Endothelial cell of umbilical vein (primary cell): ENCODE data around the gene DNTT. TPM values are rescaled to one million over a fixed set of nuclear protein-coding genes. Genes with fewer than 3 reads are reported as not detected.

ENCODE experiments used
- BruUV-seq: library from RNA; stranded (reverse); fragments of 400-500 nt; replicated peaks from 2 replicates; lab custom pipeline; 2021; lab: Mats Ljungman, UMichigan
- CTCF ChIA-PET: fragments of 300-600, 350-600 bp; sonication (Branson Sonifier 250); formaldehyde crosslinking; loops from one replicate; lab custom pipeline; 2021; ENCODE audit warnings: antibody characterized with exemption, inconsistent platforms; lab: Charles Lee
- POLR2A ChIA-PET: fragments of 300-600, 350-600 bp; sonication (Branson Sonifier 250); formaldehyde crosslinking; loops from one replicate; lab custom pipeline; 2021; ENCODE audit warnings: antibody characterized with exemption, inconsistent platforms; lab: Charles Lee
- DNase-seq: peaks from one replicate; pipeline ENCODE4 v3.0.0-alpha.2; 2011; ENCODE audit warnings: low read depth, low spot score
- FAIRE-seq: peaks from 2 replicates; lab custom pipeline; 2011; peaks lifted over from hg19 to GRCh38; lab: Jason Lieb, UNC
- H2AFZ ChIP-seq: 2 replicates; pipeline ENCODE4 v1.6.0; 2012; ENCODE audit warnings: low read depth, low read length, control low read depth, inconsistent platforms
- H3K27ac ChIP-seq: 2 replicates; pipeline ENCODE4 v1.5.1; 2011; ENCODE audit warnings: low read depth, mild to moderate bottlenecking, control low read depth, low read length, moderate library complexity; ENCODE audit not compliant: insufficient read depth
- H3K27me3 ChIP-seq, 2 experiments: 2 replicates each; pipeline versions ENCODE4 v1.6.0 to v1.6.1; 2011; ENCODE audit warnings: low read length in 2 of 2, mixed read lengths in 1 of 2; ENCODE audit not compliant: control insufficient read depth in 2 of 2, insufficient read depth in 2 of 2
- H3K36me3 ChIP-seq, 2 experiments: 2 replicates in 1 of 2; 3 replicates in 1 of 2; pipeline ENCODE4 v1.5.1; 2011; ENCODE audit warnings: low read length in 2 of 2, mild to moderate bottlenecking in 1 of 2, moderate library complexity in 1 of 2; ENCODE audit not compliant: control insufficient read depth in 2 of 2, insufficient read depth in 2 of 2; ENCODE audit errors: extremely low read depth in 1 of 2
- H3K4me1 ChIP-seq: 3 replicates; pipeline ENCODE4 v1.5.1; 2011; ENCODE audit warnings: mild to moderate bottlenecking, low read length; ENCODE audit not compliant: control insufficient read depth, insufficient read depth; ENCODE audit errors: extremely low read depth
- H3K4me2 ChIP-seq: 2 replicates; pipeline ENCODE4 v1.6.1; 2011; ENCODE audit warnings: low read length, control low read depth, mixed read lengths; ENCODE audit not compliant: insufficient read depth
- H3K4me3 ChIP-seq, 3 experiments: fragments of 200-600 bp in 1 of 3; sonication (generic), shearing (Covaris generic) in 1 of 3; replicated peaks in 1 of 3; 2 replicates each; pipeline ENCODE4 v1.5.1; 2011 to 2016; ENCODE audit warnings: control low read depth in 3 of 3, low read length in 3 of 3, mild to moderate bottlenecking in 2 of 3, inconsistent platforms in 1 of 3, low read depth in 1 of 3, moderate library complexity in 1 of 3; ENCODE audit not compliant: insufficient read depth in 1 of 3
- H3K79me2 ChIP-seq: 2 replicates; pipeline ENCODE4 v1.6.0; 2012; ENCODE audit warnings: low read length, inconsistent platforms; ENCODE audit not compliant: control insufficient read depth, insufficient read depth
- H3K9ac ChIP-seq: replicated peaks from 2 replicates; pipeline ENCODE3; 2011; ENCODE audit warnings: low read length, control low read depth; ENCODE audit not compliant: insufficient read depth; ENCODE audit errors: extremely low read depth
- H3K9me1 ChIP-seq: replicated peaks from 3 replicates; pipeline ENCODE4 v1.6.0; 2011; ENCODE audit warnings: mild to moderate bottlenecking, low read length; ENCODE audit not compliant: control insufficient read depth, insufficient read depth; ENCODE audit errors: extremely low read depth
- H3K9me3 ChIP-seq: replicated peaks from 2 replicates; pipeline ENCODE4 v1.5.1; 2012; ENCODE audit warnings: low read length, inconsistent platforms; ENCODE audit not compliant: control insufficient read depth, insufficient read depth
- H4K20me1 ChIP-seq: replicated peaks from 2 replicates; pipeline ENCODE3; 2011; ENCODE audit warnings: mild to moderate bottlenecking, low read length; ENCODE audit not compliant: control insufficient read depth, insufficient read depth; ENCODE audit errors: extremely low read depth
- CTCF ChIP-seq, 2 donors: IDR thresholded peaks; 1 replicate in 1 of 2; 2 replicates in 1 of 2; pipeline ENCODE4 v1.5.1; 2011; ENCODE audit warnings: low read length in 2 of 2, mild to moderate bottlenecking in 2 of 2, moderate library complexity in 2 of 2, control low read depth in 1 of 2, inconsistent platforms in 1 of 2, low read depth in 1 of 2; ENCODE audit not compliant: insufficient read depth in 1 of 2; ENCODE audit errors: extremely low read depth in 1 of 2
- EZH2 ChIP-seq: IDR thresholded peaks from 2 replicates; pipeline ENCODE4 v1.6.1; 2012; ENCODE audit warnings: borderline replicate concordance, low read depth, mild to moderate bottlenecking, moderate library complexity, low read length, inconsistent platforms; ENCODE audit not compliant: severe bottlenecking
- FOS ChIP-seq: IDR thresholded peaks from 2 replicates; pipeline ENCODE4 v1.6.1; 2011; ENCODE audit warnings: mild to moderate bottlenecking, low read length, moderate library complexity, borderline replicate concordance; ENCODE audit not compliant: insufficient read depth
- GATA2 ChIP-seq: IDR thresholded peaks from 2 replicates; pipeline ENCODE4 v1.7.0; 2011; ENCODE audit warnings: low read depth, mild to moderate bottlenecking, moderate library complexity, mixed read lengths, low read length; ENCODE audit not compliant: insufficient read length, insufficient read depth
- JUN ChIP-seq: IDR thresholded peaks from 2 replicates; pipeline ENCODE4 v1.6.1; 2011; ENCODE audit warnings: borderline replicate concordance, low read depth; ENCODE audit not compliant: insufficient read length, insufficient read depth
- MAX ChIP-seq: IDR thresholded peaks from 2 replicates; pipeline ENCODE4 v1.6.1; 2011; ENCODE audit not compliant: insufficient read depth, insufficient read length
- MYC ChIP-seq: IDR thresholded peaks from one replicate; pipeline ENCODE4 v1.6.1; 2011; ENCODE audit warnings: mild to moderate bottlenecking, low read depth, low read length
- POLR2A ChIP-seq: IDR thresholded peaks from 2 replicates; pipeline ENCODE4 v1.6.1; 2012; ENCODE audit warnings: low read depth, mild to moderate bottlenecking, control low read depth, low read length
- POLR2AphosphoS5 ChIP-seq: IDR thresholded peaks from 2 replicates; pipeline ENCODE4 v1.6.1; 2012; ENCODE audit warnings: low read depth, mild to moderate bottlenecking, control low read depth, low read length, moderate library complexity; ENCODE audit not compliant: insufficient read depth
- dilution Hi-C: fragments of 300-500 bp; cut with MboI; formaldehyde crosslinking; loops from one replicate; pipeline ENCODE4 v1.15.0; 2019; ENCODE audit warnings: low sequenced_read_pairs; ENCODE audit not compliant: extremely low pct_ligation_motif_present
- intact Hi-C: fragments of 100-400 bp; cut with micrococcal nuclease; formaldehyde crosslinking; loops from one replicate; pipeline ENCODE4 v1.10.0; 2022
- polyA plus RNA-seq, 4 experiments: library from polyadenylated mRNA; depleted of rRNA in 3 of 4; stranded (reverse) in 3 of 4; unstranded in 1 of 4; fragments of >200 nt; gene quantifications; 2 replicates each; pipeline versions ENCODE4 v1.2.1 to v1.2.3, GENCODE V29; 2011 to 2012; ENCODE audit warnings: missing spikeins in 1 of 4
- total RNA-seq: library from RNA; stranded (reverse); gene quantifications from 2 replicates; pipeline ENCODE4 v1.2.3, GENCODE V29; 2021

The DNTT gene
- total and polyA plus RNA-seq, 2 donors (not counting 3 experiments of a cell fraction or from before 2014, with no cell fraction given) = not detected

GRCh38 chr10:96290368-96291133 lies 13.7 kb upstream of the DNTT start:
- TF ChIP-seq POLR2A (no peak), POLR2AphosphoS5 (no peak), JUN (no peak), CTCF (IDR thresholded peaks at IDR 0.05; ENCODE audit: extremely low read depth in 1 of 2, insufficient read depth in 1 of 2, low read depth in 1 of 2, low read length in 2 of 2) (no peak), EZH2 (no peak), MYC (no peak), GATA2 (no peak), MAX (no peak), FOS (no peak)

More at GRCh38 chr10:96290368-96291133, 13.7 kb upstream of the DNTT start:
- H2AFZ ChIP-seq = no peak overlapping the region
- no peak overlapping the region for H3K9ac ChIP-seq
- FAIRE-seq = no peak
- H3K9me3 ChIP-seq = no peaks in the 10 kb centered on the region
- intact Hi-C loops (loop anchor here (5.0 kb wide), 1 partner anchor 383 kb away; the partner anchor contains the start of gene CC2D2B), dilution Hi-C loops (no loop called here)
- H3K9me1 ChIP-seq = no peaks in the 10 kb centered on the region
- BruUV-seq = no TSS peak
- no peak overlapping the region for H3K27ac ChIP-seq
- POLR2A ChIA-PET = no interaction called here
- H3K4me3 ChIP-seq = no peak overlapping the region
- DNase-seq = no peak
- H3K4me1 ChIP-seq = no peaks in the 10 kb centered on the region
- no peaks in the 10 kb centered on the region for H3K36me3 ChIP-seq
- no peaks in the 10 kb centered on the region for H4K20me1 ChIP-seq
- no peak overlapping the region for H3K4me2 ChIP-seq
- CTCF ChIA-PET = interaction anchor here (1.2 to 6.9 kb wide), 9 partner anchors 11 to 597 kb away, joined by 3 to 127 read pairs (median 4); partner anchors contain the start of gene TCTN3
- H3K79me2 ChIP-seq = no peaks in the 10 kb centered on the region
- peaks cover 7 to 27% of the 10 kb centered on the region in 2 experiments for H3K27me3 ChIP-seq
